Ascending aorta (tissue), 2 donors: Measurements from ENCODE around the gene ATG13. TPM values are rescaled to one million over a fixed set of nuclear protein-coding genes. Genes with fewer than 3 reads are reported as not detected.

Experiments
- DNase-seq, 2 donors: peaks; one replicate each; pipeline ENCODE4 v3.0.0-alpha.2; 2019; ENCODE audit warnings: low spot score in 2 of 2
- H3K27ac ChIP-seq, 2 donors: fragments of 200-600 bp; sonication (generic); one replicate each; pipeline ENCODE4 v1.5.1; 2016 to 2017; ENCODE audit warnings: mild to moderate bottlenecking in 1 of 2
- H3K27me3 ChIP-seq: fragments of 200-600 bp; sonication (generic); one replicate; pipeline ENCODE4 v1.5.1; 2017
- H3K36me3 ChIP-seq, 2 donors: fragments of 200-600 bp; sonication (generic); one replicate each; pipeline ENCODE4 v1.5.1; 2016
- H3K4me1 ChIP-seq, 2 donors: fragments of 200-600 bp; sonication (generic); one replicate each; pipeline ENCODE4 v1.5.1; 2016 to 2017; ENCODE audit warnings: mild to moderate bottlenecking in 1 of 2
- H3K4me3 ChIP-seq, 2 donors: fragments of 200-600 bp; sonication (generic); one replicate each; pipeline ENCODE4 v1.5.1; 2016 to 2017; ENCODE audit warnings: mild to moderate bottlenecking in 1 of 2
- H3K9me3 ChIP-seq, 2 donors: fragments of 200-600 bp; sonication (generic); one replicate each; pipeline ENCODE4 v1.5.1; 2016
- intact Hi-C: fragments of 100-400 bp; cut with DNase I; formaldehyde crosslinking; loops from one replicate; pipeline ENCODE4 v1.15.1; 2023
- total RNA-seq: library from RNA; depleted of rRNA; stranded (reverse); fragments of >200 nt; gene quantifications from one replicate; pipeline ENCODE4 v1.1.0, GENCODE V29; 2016
- TF ChIP-seq, protein P1 (sequence below), 3 experiments: fragments of 200-600 bp in 2 of 3; fragments of 450-650 bp in 1 of 3; sonication (generic) in 2 of 3; IDR thresholded peaks; one replicate each; pipeline ENCODE4 v1.5.1; 2016 to 2019; ENCODE audit warnings: antibody characterized with exemption in 3 of 3, mild to moderate bottlenecking in 1 of 3, moderate library complexity in 1 of 3

ATG13 gene
- total RNA-seq, 1 donor from 2014 or later = 208 TPM

- Histone ChIP-seq H3K4me3 (no peak overlapping the region), H3K9me3 (no peaks in the 10 kb centered on the region), H3K4me1 (peaks cover 4 to 18% of the 10 kb centered on the region in 2 donors), H3K27me3 (no peaks in the 10 kb centered on the region), H3K27ac (peak overlapping the region; percentile 81 to 84), H3K36me3 (peaks cover 64 to 73% of the 10 kb centered on the region in 2 donors)
- intact Hi-C loops = no loop called here
- no peak for DNase-seq
- TF ChIP-seq, protein P1, sequence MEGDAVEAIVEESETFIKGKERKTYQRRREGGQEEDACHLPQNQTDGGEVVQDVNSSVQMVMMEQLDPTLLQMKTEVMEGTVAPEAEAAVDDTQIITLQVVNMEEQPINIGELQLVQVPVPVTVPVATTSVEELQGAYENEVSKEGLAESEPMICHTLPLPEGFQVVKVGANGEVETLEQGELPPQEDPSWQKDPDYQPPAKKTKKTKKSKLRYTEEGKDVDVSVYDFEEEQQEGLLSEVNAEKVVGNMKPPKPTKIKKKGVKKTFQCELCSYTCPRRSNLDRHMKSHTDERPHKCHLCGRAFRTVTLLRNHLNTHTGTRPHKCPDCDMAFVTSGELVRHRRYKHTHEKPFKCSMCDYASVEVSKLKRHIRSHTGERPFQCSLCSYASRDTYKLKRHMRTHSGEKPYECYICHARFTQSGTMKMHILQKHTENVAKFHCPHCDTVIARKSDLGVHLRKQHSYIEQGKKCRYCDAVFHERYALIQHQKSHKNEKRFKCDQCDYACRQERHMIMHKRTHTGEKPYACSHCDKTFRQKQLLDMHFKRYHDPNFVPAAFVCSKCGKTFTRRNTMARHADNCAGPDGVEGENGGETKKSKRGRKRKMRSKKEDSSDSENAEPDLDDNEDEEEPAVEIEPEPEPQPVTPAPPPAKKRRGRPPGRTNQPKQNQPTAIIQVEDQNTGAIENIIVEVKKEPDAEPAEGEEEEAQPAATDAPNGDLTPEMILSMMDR (IDR thresholded peaks at IDR 0.05) = no peak
Observed at GRCh38 chr11:46674463-46675287, 57.3 kb downstream of the ATG13 start.

GRCh38 chr11:46675288-46675851, 58.0 kb downstream of the ATG13 start:
- H3K4me3 ChIP-seq = no peak overlapping the region
- peaks cover 67 to 73% of the 10 kb centered on the region in 2 donors for H3K36me3 ChIP-seq
- TF ChIP-seq, protein P1 (IDR thresholded peaks at IDR 0.05) = peak in 1 of 3 experiments; percentile 17
- peaks cover 4 to 18% of the 10 kb centered on the region in 2 donors for H3K4me1 ChIP-seq
- peak in 1 of 2 donors; percentile 80 for DNase-seq
- no peaks in the 10 kb centered on the region for H3K27me3 ChIP-seq
- H3K27ac ChIP-seq = peak overlapping the region; percentile 81 to 84
- intact Hi-C loops = no loop called here
- H3K9me3 ChIP-seq = no peaks in the 10 kb centered on the region

DNA sequence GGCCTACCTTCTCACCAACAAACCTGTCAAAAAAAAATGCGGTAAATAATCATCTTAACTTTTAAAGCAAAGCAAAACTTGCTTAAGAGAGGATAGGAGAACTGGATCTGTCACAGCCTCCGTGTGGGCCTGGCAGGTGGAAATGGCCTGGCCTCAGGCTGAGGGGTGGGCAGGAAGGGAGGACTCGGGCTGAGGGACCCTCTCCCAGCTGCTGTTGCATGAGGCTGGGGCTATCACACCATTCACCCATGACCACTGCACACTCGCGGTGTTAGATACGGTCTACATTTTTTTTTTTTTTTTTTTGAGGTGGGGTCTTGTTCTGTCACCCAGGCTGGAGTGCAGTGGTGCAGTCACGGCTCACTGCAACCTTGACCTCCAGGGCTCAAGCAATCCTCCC, 58.6 kb downstream of the ATG13 start:
- TF ChIP-seq, protein P1 (IDR thresholded peaks at IDR 0.05) = no peak
- Histone ChIP-seq H3K27me3 (no peaks in the 10 kb centered on the region), H3K4me1 (peaks cover 4 to 18% of the 10 kb centered on the region in 2 donors), H3K27ac (peak overlapping the region; percentile 81 to 84), H3K36me3 (peaks cover 72 to 73% of the 10 kb centered on the region in 2 donors), H3K9me3 (no peaks in the 10 kb centered on the region), H3K4me3 (no peak overlapping the region)
- DNase-seq = no peak
- intact Hi-C loops = no loop called here

DNA sequence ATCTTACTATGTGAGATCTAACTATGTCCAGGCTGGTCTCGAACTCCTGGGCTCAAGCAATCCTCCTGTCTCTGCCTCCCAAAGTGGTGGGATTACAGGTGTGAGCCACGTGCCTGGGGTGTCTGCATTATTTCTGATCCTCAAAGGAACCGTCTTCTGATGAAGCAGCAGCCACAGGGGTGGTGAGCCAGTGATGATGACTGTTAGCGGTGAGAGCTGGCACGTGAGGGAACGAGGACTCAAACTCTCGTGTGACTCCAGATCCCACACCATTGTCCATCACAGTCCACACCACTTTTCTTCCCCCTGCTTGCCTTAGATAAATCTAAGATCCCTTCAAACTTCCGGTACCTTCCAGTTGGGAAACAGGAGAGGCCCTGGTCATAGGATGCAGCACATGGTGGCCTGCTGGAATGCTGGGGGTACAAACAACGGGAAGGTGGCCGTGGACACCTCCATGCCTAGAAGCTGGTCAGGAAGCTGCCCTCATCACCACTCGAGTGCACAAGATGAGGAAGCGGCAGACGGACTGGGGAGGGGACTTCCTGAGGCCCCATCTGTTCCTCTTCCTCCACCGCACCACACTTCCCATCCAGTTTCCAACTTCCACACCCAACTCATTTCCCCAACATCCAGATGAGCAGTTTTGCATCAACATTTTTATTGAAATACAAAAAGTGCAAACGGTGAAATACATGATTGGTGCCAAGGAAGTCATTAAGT, 59.2 kb downstream of the ATG13 start:
- DNase-seq = no peak
- TF ChIP-seq, protein P1 (IDR thresholded peaks at IDR 0.05) = no peak
- peak overlapping the region; percentile 81 to 84 for H3K27ac ChIP-seq
- H3K36me3 ChIP-seq = peaks cover 73 to 74% of the 10 kb centered on the region in 2 donors
- peaks cover 4 to 18% of the 10 kb centered on the region in 2 donors for H3K4me1 ChIP-seq
- intact Hi-C loops = no loop called here
- H3K27me3 ChIP-seq = no peaks in the 10 kb centered on the region
- no peak overlapping the region for H3K4me3 ChIP-seq
- no peaks in the 10 kb centered on the region for H3K9me3 ChIP-seq

- Histone ChIP-seq H3K36me3 (peaks cover 73 to 74% of the 10 kb centered on the region in 2 donors), H3K27ac (peak overlapping the region; percentile 1 to 49), H3K4me1 (peaks cover 4 to 18% of the 10 kb centered on the region in 2 donors), H3K9me3 (no peaks in the 10 kb centered on the region), H3K4me3 (no peak overlapping the region), H3K27me3 (no peaks in the 10 kb centered on the region)
- DNase-seq = no peak
- TF ChIP-seq, protein P1 (IDR thresholded peaks at IDR 0.05) = no peak
- intact Hi-C loops = no loop called here
Observed at GRCh38 chr11:46677169-46677568, 59.8 kb downstream of the ATG13 start.
